K562 (cell line): Measurements from ENCODE around the gene HES3. TPM values are rescaled to one million over a fixed set of nuclear protein-coding genes. Genes with fewer than 3 reads are reported as not detected.

Experiments used
- CHD2 ChIP-seq: IDR thresholded peaks from 2 replicates; pipeline ENCODE4 v1.6.1; 2011; ENCODE audit warnings: low read depth, low read length
- FOS ChIP-seq: IDR thresholded peaks from 3 replicates; pipeline ENCODE4 v1.6.1; 2011; ENCODE audit not compliant: insufficient read length; ENCODE audit errors: extremely low read depth
- HCFC1 ChIP-seq: IDR thresholded peaks from 2 replicates; pipeline ENCODE4 v1.6.1; 2012; ENCODE audit warnings: low read depth, low read length, improper control_type of control experiment
- KHSRP ChIP-seq: fragments of 450-650 bp; IDR thresholded peaks from 2 replicates; pipeline ENCODE4 v1.6.1; 2017
- NONO ChIP-seq, 2 experiments: fragments of 200-400 bp in 1 of 2; fragments of 450-650 bp in 1 of 2; formaldehyde crosslinking in 1 of 2; IDR thresholded peaks; 2 replicates each; pipeline ENCODE4 v1.6.1; 2017; ENCODE audit warnings: low read depth in 2 of 2, mild to moderate bottlenecking in 2 of 2, moderate library complexity in 2 of 2, low read length in 1 of 2
- POLR3A ChIP-seq: IDR thresholded peaks from 2 replicates; pipeline ENCODE4 v1.6.1; 2011; ENCODE audit warnings: borderline replicate concordance, mild to moderate bottlenecking, moderate library complexity; ENCODE audit not compliant: insufficient read length, insufficient read depth; ENCODE audit errors: extremely low read depth
- POU5F1 ChIP-seq: fragments of 150-350 bp; IDR thresholded peaks from 2 replicates; pipeline ENCODE4 v1.6.1; 2014; ENCODE audit warnings: borderline replicate concordance, low read length, low read depth, mild to moderate bottlenecking; ENCODE audit not compliant: partially characterized antibody
- RBM14 ChIP-seq: fragments of 200-400 bp; formaldehyde crosslinking; IDR thresholded peaks from 2 replicates; pipeline ENCODE4 v1.6.1; 2018; ENCODE audit warnings: low read depth, mild to moderate bottlenecking, low read length, moderate library complexity, borderline replicate concordance; ENCODE audit not compliant: insufficient read depth
- RBM34 ChIP-seq: fragments of 200-400 bp; formaldehyde crosslinking; IDR thresholded peaks from 2 replicates; pipeline ENCODE4 v1.6.1; 2018; ENCODE audit warnings: low read length, borderline replicate concordance; ENCODE audit not compliant: insufficient read depth
- TBP ChIP-seq: optimal IDR thresholded peaks from 2 replicates; pipeline ENCODE3; 2011; ENCODE audit warnings: low read depth, low read length, improper control_type of control experiment
- TEAD2 ChIP-seq: fragments of 450-650 bp; IDR thresholded peaks from 2 replicates; pipeline ENCODE4 v1.6.1; 2016; ENCODE audit warnings: missing genetic modification characterization, control low read depth, missing compliant biosample characterization
- ZBTB7A ChIP-seq: IDR thresholded peaks from 2 replicates; pipeline ENCODE4 v1.6.1; 2011; ENCODE audit warnings: low read depth, mild to moderate bottlenecking, low read length, moderate library complexity, borderline replicate concordance; ENCODE audit not compliant: control insufficient read depth
- ZBTB8A ChIP-seq: fragments of 450-650 bp; IDR thresholded peaks from 2 replicates; pipeline ENCODE4 v1.6.1; 2018; ENCODE audit warnings: mild to moderate bottlenecking, moderate library complexity; ENCODE audit not compliant: partially characterized antibody
- ZNF384 ChIP-seq: IDR thresholded peaks from 2 replicates; pipeline ENCODE4 v1.6.1; 2012; ENCODE audit warnings: low read depth, low read length, improper control_type of control experiment
- ZNF408 ChIP-seq: fragments of 250-450 bp; sonication (Bioruptor Pico); IDR thresholded peaks from 2 replicates; pipeline ENCODE4 v1.4.0; 2020; ENCODE audit warnings: low read depth, mild to moderate bottlenecking, moderate library complexity
- ZNF76 ChIP-seq: fragments of 250-450 bp; sonication (Bioruptor Pico); IDR thresholded peaks from 2 replicates; pipeline ENCODE4 v1.4.0; 2020; ENCODE audit warnings: mild to moderate bottlenecking, moderate library complexity, borderline replicate concordance
- polyA plus RNA-seq, 8 experiments: library from polyadenylated mRNA; depleted of rRNA in 4 of 8; stranded (reverse) in 5 of 8; unstranded in 3 of 8; fragments of >200 nt; fragmentation: Nextera tagmentation in 2 of 8; fragmentation: Illumina TruSeq in 1 of 8; extraction: Ambion mirVana in 2 of 8; extraction: Trizol in 1 of 8; gene quantifications; 2 replicates each; pipeline versions ENCODE4 v1.2.1 to v1.2.3, GENCODE V29; 2011 to 2014; ENCODE audit warnings: inconsistent platforms in 1 of 8, missing spikeins in 1 of 8
- total RNA-seq, 7 experiments: library from RNA; depleted of rRNA in 6 of 7; stranded (reverse); fragments of >200 nt in 6 of 7; fragmentation: Illumina TruSeq in 2 of 7; extraction: Trizol in 2 of 7; gene quantifications; 2 replicates each; pipeline versions ENCODE4 v1.2.1 to v1.2.3, GENCODE V29; 2011 to 2021; ENCODE audit warnings: low replicate concordance in 1 of 7
- TF ChIP-seq, protein P1 (sequence below), 2 experiments: fragments of 450-650 bp in 1 of 2; sonication (generic) in 1 of 2; formaldehyde crosslinking in 1 of 2; IDR thresholded peaks; 2 replicates each; pipeline versions ENCODE4 v1.7.1 to v1.9.0; 2016 to 2022; ENCODE audit warnings: inconsistent platforms in 1 of 2, mild to moderate bottlenecking in 1 of 2, missing genetic modification reagents in 1 of 2
- TF ChIP-seq, protein P2 (sequence below): sonication (generic); formaldehyde crosslinking; IDR thresholded peaks from 2 replicates; pipeline ENCODE4 v1.8.1; 2022; ENCODE audit warnings: missing genetic modification reagents

HES3 gene
- total and polyA plus RNA-seq, 9 of the 15 experiments (the other 6 are each of a cell fraction or from before 2014, with no cell fraction given), result not detected

DNA sequence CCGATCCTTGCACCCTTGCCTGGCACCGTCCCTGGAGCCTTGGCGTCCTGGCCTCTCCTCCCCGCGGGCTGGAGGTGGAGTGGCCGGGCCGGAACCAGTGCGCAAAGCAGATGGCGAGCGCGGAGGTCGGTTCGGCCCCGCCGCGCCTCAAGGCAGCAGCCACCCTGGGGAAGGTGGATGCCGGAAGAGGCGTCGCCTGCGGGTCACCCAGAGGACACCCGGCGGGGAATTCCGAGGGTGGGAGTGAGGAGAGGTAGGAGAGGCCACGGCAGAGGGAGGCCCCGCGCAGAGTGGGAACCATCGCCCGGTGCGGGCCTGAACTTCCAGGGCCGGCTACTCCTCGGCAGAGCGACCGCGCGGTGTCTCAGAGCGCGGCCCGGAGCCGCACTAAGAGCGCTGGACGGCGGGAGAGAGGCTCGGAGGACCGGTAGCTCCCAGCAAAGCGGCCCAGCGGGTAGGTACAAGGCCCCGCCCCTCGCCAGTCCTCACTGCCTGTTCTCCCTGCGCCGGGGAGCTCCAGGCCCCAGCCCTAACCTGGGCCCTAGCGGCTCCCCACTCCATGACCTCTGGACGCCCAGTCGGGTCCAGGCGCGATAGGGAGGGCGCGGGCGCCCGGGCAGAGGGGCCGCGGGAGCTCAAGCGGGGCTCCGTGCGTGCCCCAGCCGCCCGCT is 38.0 kb upstream of the HES3 start, which contains the start of gene RNF207 (continued):
- TF ChIP-seq, protein P1, sequence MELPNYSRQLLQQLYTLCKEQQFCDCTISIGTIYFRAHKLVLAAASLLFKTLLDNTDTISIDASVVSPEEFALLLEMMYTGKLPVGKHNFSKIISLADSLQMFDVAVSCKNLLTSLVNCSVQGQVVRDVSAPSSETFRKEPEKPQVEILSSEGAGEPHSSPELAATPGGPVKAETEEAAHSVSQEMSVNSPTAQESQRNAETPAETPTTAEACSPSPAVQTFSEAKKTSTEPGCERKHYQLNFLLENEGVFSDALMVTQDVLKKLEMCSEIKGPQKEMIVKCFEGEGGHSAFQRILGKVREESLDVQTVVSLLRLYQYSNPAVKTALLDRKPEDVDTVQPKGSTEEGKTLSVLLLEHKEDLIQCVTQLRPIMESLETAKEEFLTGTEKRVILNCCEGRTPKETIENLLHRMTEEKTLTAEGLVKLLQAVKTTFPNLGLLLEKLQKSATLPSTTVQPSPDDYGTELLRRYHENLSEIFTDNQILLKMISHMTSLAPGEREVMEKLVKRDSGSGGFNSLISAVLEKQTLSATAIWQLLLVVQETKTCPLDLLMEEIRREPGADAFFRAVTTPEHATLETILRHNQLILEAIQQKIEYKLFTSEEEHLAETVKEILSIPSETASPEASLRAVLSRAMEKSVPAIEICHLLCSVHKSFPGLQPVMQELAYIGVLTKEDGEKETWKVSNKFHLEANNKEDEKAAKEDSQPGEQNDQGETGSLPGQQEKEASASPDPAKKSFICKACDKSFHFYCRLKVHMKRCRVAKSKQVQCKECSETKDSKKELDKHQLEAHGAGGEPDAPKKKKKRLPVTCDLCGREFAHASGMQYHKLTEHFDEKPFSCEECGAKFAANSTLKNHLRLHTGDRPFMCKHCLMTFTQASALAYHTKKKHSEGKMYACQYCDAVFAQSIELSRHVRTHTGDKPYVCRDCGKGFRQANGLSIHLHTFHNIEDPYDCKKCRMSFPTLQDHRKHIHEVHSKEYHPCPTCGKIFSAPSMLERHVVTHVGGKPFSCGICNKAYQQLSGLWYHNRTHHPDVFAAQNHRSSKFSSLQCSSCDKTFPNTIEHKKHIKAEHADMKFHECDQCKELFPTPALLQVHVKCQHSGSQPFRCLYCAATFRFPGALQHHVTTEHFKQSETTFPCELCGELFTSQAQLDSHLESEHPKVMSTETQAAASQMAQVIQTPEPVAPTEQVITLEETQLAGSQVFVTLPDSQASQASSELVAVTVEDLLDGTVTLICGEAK (IDR thresholded peaks at IDR 0.05), result 0 out of 2 replicates have a peak, but pooled peaks have one; percentile 44
- TF ChIP-seq, protein P1 (CRISPR knock-in tag; IDR thresholded peaks at IDR 0.05), result no peak
- no peak for TF ChIP-seq KHSRP
- TF ChIP-seq, protein P2, sequence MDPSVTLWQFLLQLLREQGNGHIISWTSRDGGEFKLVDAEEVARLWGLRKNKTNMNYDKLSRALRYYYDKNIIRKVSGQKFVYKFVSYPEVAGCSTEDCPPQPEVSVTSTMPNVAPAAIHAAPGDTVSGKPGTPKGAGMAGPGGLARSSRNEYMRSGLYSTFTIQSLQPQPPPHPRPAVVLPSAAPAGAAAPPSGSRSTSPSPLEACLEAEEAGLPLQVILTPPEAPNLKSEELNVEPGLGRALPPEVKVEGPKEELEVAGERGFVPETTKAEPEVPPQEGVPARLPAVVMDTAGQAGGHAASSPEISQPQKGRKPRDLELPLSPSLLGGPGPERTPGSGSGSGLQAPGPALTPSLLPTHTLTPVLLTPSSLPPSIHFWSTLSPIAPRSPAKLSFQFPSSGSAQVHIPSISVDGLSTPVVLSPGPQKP (CRISPR knock-in tag), result no peak
- no peak for TF ChIP-seq ZBTB8A
- TF ChIP-seq ZNF408, result no peak
- TF ChIP-seq CHD2, result no peak
- no peak for TF ChIP-seq RBM34
- no peak for TF ChIP-seq FOS
- no peak for TF ChIP-seq POLR3A
- peak; percentile 19; the same call in 1 of the 2 replicates for TF ChIP-seq ZBTB7A
- TF ChIP-seq TBP, result no peak
- TF ChIP-seq HCFC1, result no peak
- no peak for TF ChIP-seq POU5F1
- TF ChIP-seq TEAD2 (tag), result peak; percentile 91
- TF ChIP-seq ZNF384, result no peak
- peak in 1 of 2 experiments; percentile 29; a peak in 1 of 4 replicates for TF ChIP-seq NONO (IDR thresholded peaks at IDR 0.05; ENCODE audit: low read depth in 2 of 2, low read length in 1 of 2)
- TF ChIP-seq RBM14, result no peak
- no peak for TF ChIP-seq ZNF76 (CRISPR knock-in tag)
